WTC11 (cell line): Measurements from ENCODE around the gene FANK1. TPM values are rescaled to one million over a fixed set of nuclear protein-coding genes. Genes with fewer than 3 reads are reported as not detected.

ENCODE experiments used
- ATAC-seq: fragments of 200-7000 bp; cut with Tn5 transposase; 2 replicates; pipeline ENCODE4 v1.10.0; 2021; ENCODE audit warnings: mild to moderate bottlenecking, moderate library complexity
- CTCF ChIA-PET: fragments of 300-600 bp; sonication (Branson Sonifier 250); formaldehyde crosslinking; loops from one replicate; lab custom pipeline; 2021; ENCODE audit warnings: antibody characterized with exemption; lab: Charles Lee
- POLR2A ChIA-PET: fragments of 350-600 bp; sonication (Branson Sonifier 250); formaldehyde crosslinking; loops from one replicate; lab custom pipeline; 2021; ENCODE audit warnings: antibody characterized with exemption; lab: Charles Lee
- DNase-seq: peaks from one replicate; pipeline ENCODE4 v3.0.0; 2021; ENCODE audit warnings: low spot score
- H3K27ac Mint-ChIP-seq: 2 replicates; pipeline ENCODE4 v1.8.0; 2021; ENCODE audit warnings: mixed read lengths
- H3K27me3 Mint-ChIP-seq: 2 replicates; pipeline ENCODE4 v1.8.0; 2021; ENCODE audit warnings: low read depth, mild to moderate bottlenecking, moderate library complexity, mixed read lengths
- H3K36me3 Mint-ChIP-seq: 2 replicates; pipeline ENCODE4 v1.8.0; 2021; ENCODE audit warnings: mixed read lengths
- H3K4me1 Mint-ChIP-seq: 2 replicates; pipeline ENCODE4 v1.8.0; 2022; ENCODE audit warnings: mixed read lengths
- H3K4me3 Mint-ChIP-seq: 2 replicates; pipeline ENCODE4 v1.8.0; 2021; ENCODE audit warnings: mild to moderate bottlenecking, moderate library complexity, mixed read lengths
- H3K9me3 Mint-ChIP-seq: 2 replicates; pipeline ENCODE4 v1.8.0; 2021; ENCODE audit warnings: mixed read lengths
- ATF1 ChIP-seq: sonication (generic); formaldehyde crosslinking; IDR thresholded peaks from 2 replicates; pipeline ENCODE4 v1.8.1; 2023; ENCODE audit warnings: mild to moderate bottlenecking, moderate library complexity, missing genetic modification reagents
- EMX1 ChIP-seq: fragments of 250-450 bp; sonication (Bioruptor Pico); IDR thresholded peaks from 2 replicates; pipeline ENCODE4 v1.8.0; 2021; ENCODE audit warnings: mild to moderate bottlenecking
- JAZF1 ChIP-seq: fragments of 250-450 bp; sonication (Bioruptor Pico); IDR thresholded peaks from 2 replicates; pipeline ENCODE4 v1.9.0; 2021; ENCODE audit warnings: moderate library complexity, mild to moderate bottlenecking, inconsistent platforms
- JUN ChIP-seq: sonication (generic); formaldehyde crosslinking; IDR thresholded peaks from 2 replicates; pipeline ENCODE4 v1.8.0; 2023; ENCODE audit warnings: mild to moderate bottlenecking, missing genetic modification reagents
- OVOL2 ChIP-seq: fragments of 250-450 bp; sonication (Bioruptor Pico); IDR thresholded peaks from 2 replicates; pipeline ENCODE4 v1.9.0; 2021; ENCODE audit warnings: mild to moderate bottlenecking, borderline replicate concordance
- RELA ChIP-seq: sonication (generic); formaldehyde crosslinking; IDR thresholded peaks from 2 replicates; pipeline ENCODE4 v1.8.1; 2022; ENCODE audit warnings: missing genetic modification reagents, mild to moderate bottlenecking, borderline replicate concordance
- TP53 ChIP-seq: sonication (generic); formaldehyde crosslinking; IDR thresholded peaks from 2 replicates; pipeline ENCODE4 v1.8.1; 2023; ENCODE audit warnings: mild to moderate bottlenecking, missing genetic modification reagents
- ZBTB21 ChIP-seq: sonication (generic); formaldehyde crosslinking; IDR thresholded peaks from 2 replicates; pipeline ENCODE4 v1.8.1; 2023; ENCODE audit warnings: mild to moderate bottlenecking, missing genetic modification reagents, borderline replicate concordance
- ZNF138 ChIP-seq: sonication (generic); formaldehyde crosslinking; conservative IDR thresholded peaks from 2 replicates; pipeline ENCODE4 v1.8.1; 2022; ENCODE audit warnings: mild to moderate bottlenecking, moderate library complexity, missing genetic modification reagents
- ZNF263 ChIP-seq: sonication (generic); formaldehyde crosslinking; IDR thresholded peaks from 2 replicates; pipeline ENCODE4 v1.8.1; 2022; ENCODE audit warnings: low read depth, mild to moderate bottlenecking, moderate library complexity, missing genetic modification reagents
- total RNA-seq: library from RNA; stranded (reverse); gene quantifications from 3 replicates; pipeline ENCODE4 v1.2.3, GENCODE V29; 2021
- TF ChIP-seq, protein P1 (sequence below): sonication (generic); formaldehyde crosslinking; IDR thresholded peaks from 2 replicates; pipeline ENCODE4 v1.8.1; 2023; ENCODE audit warnings: mild to moderate bottlenecking, missing genetic modification reagents, moderate library complexity
- TF ChIP-seq, protein P2 (sequence below): sonication (generic); formaldehyde crosslinking; IDR thresholded peaks from 2 replicates; pipeline ENCODE4 v1.8.1; 2023; ENCODE audit warnings: mild to moderate bottlenecking, missing genetic modification reagents, borderline replicate concordance
- TF ChIP-seq, protein P3 (sequence below): fragments of 250-450 bp; sonication (Bioruptor Pico); conservative IDR thresholded peaks from 2 replicates; pipeline ENCODE4 v1.9.0; 2021; ENCODE audit warnings: mild to moderate bottlenecking
- TF ChIP-seq, protein P4 (sequence below): fragments of 250-450 bp; sonication (Bioruptor Pico); IDR thresholded peaks from 2 replicates; pipeline ENCODE4 v1.9.0; 2021; ENCODE audit warnings: mild to moderate bottlenecking
- TF ChIP-seq, protein P5 (sequence below): fragments of 250-450 bp; sonication (Bioruptor Pico); IDR thresholded peaks from 2 replicates; pipeline ENCODE4 v1.8.0; 2021; ENCODE audit warnings: mild to moderate bottlenecking
- TF ChIP-seq, protein P6 (sequence below): sonication (generic); formaldehyde crosslinking; IDR thresholded peaks from 2 replicates; pipeline ENCODE4 v1.8.0; 2022; ENCODE audit warnings: missing genetic modification reagents
- TF ChIP-seq, protein P7 (sequence below): sonication (generic); formaldehyde crosslinking; IDR thresholded peaks from 2 replicates; pipeline ENCODE4 v1.8.1; 2023; ENCODE audit warnings: mild to moderate bottlenecking, missing genetic modification reagents

Gene FANK1
- total RNA-seq, 1 experiment from 2014 or later, result 3.4 TPM

DNA sequence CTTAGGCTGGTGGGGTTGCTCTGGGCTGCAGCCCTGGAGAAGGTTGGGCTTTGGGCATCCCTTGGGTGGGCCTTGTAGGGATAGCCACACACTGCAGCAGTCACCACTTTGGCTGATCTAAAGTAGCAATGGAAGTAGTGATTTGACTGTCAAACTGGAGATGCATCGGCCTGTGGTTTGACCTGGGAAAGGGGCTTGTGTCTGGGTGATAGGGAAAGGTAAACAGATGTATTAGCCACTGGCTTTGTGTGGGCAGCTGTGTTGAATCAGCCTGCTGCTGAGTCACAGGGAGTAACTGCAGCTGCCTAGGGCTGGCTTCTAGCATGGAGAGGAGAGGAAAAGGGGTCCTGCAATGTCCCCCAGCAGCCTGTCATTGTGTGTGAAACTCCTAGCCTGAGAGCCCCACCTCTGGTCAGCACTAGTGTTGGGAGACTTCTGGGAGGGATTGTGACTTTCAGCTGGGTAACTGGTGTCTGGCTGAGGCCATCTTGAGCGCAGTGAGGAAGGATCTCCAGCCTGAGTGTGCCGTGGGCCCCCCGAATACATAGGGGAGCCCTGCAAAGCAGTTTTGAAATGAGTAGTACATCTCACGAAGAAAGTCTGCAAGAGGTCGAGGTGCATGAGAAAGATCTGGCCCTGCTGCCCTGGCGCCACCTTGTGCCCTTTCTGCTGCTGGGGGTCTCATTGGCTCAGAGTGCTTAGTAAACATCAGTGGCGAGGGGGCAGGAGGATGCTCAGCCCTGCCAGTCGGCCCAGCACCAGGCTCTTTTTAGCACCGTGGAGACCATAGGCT lies 117.3 kb downstream of the FANK1 start (continued):
- TF ChIP-seq, protein P1, sequence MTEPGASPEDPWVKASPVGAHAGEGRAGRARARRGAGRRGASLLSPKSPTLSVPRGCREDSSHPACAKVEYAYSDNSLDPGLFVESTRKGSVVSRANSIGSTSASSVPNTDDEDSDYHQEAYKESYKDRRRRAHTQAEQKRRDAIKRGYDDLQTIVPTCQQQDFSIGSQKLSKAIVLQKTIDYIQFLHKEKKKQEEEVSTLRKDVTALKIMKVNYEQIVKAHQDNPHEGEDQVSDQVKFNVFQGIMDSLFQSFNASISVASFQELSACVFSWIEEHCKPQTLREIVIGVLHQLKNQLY (CRISPR knock-in tag), result no peak
- no peak for TF ChIP-seq ATF1 (CRISPR knock-in tag)

DNA sequence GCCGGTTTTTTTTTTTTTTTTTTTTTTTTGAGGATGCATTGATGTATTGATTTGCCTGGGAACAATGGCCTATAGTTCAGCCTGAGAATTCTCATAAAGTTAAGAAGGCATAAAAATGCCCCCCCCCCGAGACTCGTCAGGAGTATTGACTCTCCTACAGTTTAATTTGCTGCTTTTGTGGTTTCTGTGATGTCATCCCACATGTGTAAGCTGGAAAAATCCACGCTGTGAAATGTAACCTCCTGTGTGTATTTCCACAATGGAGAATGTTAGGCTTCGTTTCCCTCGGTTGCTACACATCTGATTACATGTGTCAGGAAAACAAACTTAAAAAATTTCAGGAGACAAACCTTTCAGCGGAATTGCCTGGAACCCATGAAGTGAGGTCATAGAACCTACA lies 117.9 kb downstream of the FANK1 start:
- POLR2A ChIA-PET, result no interaction called here
- no peaks in the 10 kb centered on the region; the same call in 1 of the 2 replicates for H3K4me1 Mint-ChIP-seq
- CTCF ChIA-PET, result no interaction called here
- DNase-seq, result no peak
- TF ChIP-seq EMX1 (no peak), ZBTB21 (CRISPR knock-in tag) (no peak), ZNF263 (CRISPR knock-in tag) (no peak), JAZF1 (CRISPR knock-in tag) (no peak), RELA (CRISPR knock-in tag) (no peak), ATF1 (CRISPR knock-in tag) (no peak), OVOL2 (no peak), ZNF138 (no peak), TP53 (CRISPR knock-in tag) (no peak), JUN (no peak)
- TF ChIP-seq, protein P2, sequence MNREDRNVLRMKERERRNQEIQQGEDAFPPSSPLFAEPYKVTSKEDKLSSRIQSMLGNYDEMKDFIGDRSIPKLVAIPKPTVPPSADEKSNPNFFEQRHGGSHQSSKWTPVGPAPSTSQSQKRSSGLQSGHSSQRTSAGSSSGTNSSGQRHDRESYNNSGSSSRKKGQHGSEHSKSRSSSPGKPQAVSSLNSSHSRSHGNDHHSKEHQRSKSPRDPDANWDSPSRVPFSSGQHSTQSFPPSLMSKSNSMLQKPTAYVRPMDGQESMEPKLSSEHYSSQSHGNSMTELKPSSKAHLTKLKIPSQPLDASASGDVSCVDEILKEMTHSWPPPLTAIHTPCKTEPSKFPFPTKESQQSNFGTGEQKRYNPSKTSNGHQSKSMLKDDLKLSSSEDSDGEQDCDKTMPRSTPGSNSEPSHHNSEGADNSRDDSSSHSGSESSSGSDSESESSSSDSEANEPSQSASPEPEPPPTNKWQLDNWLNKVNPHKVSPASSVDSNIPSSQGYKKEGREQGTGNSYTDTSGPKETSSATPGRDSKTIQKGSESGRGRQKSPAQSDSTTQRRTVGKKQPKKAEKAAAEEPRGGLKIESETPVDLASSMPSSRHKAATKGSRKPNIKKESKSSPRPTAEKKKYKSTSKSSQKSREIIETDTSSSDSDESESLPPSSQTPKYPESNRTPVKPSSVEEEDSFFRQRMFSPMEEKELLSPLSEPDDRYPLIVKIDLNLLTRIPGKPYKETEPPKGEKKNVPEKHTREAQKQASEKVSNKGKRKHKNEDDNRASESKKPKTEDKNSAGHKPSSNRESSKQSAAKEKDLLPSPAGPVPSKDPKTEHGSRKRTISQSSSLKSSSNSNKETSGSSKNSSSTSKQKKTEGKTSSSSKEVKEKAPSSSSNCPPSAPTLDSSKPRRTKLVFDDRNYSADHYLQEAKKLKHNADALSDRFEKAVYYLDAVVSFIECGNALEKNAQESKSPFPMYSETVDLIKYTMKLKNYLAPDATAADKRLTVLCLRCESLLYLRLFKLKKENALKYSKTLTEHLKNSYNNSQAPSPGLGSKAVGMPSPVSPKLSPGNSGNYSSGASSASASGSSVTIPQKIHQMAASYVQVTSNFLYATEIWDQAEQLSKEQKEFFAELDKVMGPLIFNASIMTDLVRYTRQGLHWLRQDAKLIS, result no peak
- TF ChIP-seq, protein P3, sequence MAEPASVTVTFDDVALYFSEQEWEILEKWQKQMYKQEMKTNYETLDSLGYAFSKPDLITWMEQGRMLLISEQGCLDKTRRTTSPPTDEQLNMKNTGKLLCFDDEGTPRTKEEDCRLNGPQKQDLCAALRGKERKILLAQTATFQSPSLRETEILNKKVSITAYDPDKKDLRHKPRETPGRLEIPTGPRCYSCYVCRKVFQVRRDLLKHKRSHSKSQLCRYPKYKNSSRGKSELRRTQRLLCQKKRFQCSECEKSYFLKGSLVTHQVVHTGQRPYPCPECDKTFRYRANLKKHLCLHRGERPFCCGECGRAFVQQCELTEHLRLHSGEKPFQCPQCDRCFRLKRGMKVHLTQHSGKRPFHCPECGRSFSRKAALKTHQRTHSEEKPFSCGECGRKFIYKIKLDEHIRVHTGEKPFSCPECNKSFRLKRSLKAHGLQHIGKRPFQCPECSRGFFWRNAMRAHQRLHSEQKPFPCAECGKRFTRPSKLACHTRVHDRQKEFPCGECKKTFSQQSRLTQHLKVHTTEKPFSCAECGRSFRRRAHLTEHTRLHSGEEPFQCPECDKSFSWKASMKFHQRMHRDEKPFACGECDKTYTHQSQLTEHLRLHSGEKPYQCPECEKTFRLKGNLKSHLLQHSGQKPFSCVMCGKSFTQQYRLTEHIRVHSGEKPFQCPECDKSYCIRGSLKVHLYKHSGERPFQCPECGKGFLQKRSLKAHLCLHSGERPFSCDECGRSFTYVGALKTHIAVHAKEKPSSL (CRISPR knock-in tag), result no peak
- TF ChIP-seq, protein P4, sequence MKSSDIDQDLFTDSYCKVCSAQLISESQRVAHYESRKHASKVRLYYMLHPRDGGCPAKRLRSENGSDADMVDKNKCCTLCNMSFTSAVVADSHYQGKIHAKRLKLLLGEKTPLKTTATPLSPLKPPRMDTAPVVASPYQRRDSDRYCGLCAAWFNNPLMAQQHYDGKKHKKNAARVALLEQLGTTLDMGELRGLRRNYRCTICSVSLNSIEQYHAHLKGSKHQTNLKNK, result no peak
- TF ChIP-seq, protein P5, sequence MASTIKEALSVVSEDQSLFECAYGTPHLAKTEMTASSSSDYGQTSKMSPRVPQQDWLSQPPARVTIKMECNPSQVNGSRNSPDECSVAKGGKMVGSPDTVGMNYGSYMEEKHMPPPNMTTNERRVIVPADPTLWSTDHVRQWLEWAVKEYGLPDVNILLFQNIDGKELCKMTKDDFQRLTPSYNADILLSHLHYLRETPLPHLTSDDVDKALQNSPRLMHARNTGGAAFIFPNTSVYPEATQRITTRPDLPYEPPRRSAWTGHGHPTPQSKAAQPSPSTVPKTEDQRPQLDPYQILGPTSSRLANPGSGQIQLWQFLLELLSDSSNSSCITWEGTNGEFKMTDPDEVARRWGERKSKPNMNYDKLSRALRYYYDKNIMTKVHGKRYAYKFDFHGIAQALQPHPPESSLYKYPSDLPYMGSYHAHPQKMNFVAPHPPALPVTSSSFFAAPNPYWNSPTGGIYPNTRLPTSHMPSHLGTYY, result no peak
- TF ChIP-seq, protein P6, sequence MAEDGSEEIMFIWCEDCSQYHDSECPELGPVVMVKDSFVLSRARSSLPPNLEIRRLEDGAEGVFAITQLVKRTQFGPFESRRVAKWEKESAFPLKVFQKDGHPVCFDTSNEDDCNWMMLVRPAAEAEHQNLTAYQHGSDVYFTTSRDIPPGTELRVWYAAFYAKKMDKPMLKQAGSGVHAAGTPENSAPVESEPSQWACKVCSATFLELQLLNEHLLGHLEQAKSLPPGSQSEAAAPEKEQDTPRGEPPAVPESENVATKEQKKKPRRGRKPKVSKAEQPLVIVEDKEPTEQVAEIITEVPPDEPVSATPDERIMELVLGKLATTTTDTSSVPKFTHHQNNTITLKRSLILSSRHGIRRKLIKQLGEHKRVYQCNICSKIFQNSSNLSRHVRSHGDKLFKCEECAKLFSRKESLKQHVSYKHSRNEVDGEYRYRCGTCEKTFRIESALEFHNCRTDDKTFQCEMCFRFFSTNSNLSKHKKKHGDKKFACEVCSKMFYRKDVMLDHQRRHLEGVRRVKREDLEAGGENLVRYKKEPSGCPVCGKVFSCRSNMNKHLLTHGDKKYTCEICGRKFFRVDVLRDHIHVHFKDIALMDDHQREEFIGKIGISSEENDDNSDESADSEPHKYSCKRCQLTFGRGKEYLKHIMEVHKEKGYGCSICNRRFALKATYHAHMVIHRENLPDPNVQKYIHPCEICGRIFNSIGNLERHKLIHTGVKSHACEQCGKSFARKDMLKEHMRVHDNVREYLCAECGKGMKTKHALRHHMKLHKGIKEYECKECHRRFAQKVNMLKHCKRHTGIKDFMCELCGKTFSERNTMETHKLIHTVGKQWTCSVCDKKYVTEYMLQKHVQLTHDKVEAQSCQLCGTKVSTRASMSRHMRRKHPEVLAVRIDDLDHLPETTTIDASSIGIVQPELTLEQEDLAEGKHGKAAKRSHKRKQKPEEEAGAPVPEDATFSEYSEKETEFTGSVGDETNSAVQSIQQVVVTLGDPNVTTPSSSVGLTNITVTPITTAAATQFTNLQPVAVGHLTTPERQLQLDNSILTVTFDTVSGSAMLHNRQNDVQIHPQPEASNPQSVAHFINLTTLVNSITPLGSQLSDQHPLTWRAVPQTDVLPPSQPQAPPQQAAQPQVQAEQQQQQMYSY (CRISPR knock-in tag), result no peak
- TF ChIP-seq, protein P7, sequence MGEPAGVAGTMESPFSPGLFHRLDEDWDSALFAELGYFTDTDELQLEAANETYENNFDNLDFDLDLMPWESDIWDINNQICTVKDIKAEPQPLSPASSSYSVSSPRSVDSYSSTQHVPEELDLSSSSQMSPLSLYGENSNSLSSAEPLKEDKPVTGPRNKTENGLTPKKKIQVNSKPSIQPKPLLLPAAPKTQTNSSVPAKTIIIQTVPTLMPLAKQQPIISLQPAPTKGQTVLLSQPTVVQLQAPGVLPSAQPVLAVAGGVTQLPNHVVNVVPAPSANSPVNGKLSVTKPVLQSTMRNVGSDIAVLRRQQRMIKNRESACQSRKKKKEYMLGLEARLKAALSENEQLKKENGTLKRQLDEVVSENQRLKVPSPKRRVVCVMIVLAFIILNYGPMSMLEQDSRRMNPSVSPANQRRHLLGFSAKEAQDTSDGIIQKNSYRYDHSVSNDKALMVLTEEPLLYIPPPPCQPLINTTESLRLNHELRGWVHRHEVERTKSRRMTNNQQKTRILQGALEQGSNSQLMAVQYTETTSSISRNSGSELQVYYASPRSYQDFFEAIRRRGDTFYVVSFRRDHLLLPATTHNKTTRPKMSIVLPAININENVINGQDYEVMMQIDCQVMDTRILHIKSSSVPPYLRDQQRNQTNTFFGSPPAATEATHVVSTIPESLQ (CRISPR knock-in tag), result no peak
- H3K27me3 Mint-ChIP-seq, result peaks cover 2% of the 10 kb centered on the region; the same call in 1 of the 2 replicates
- H3K36me3 Mint-ChIP-seq, result no peaks in the 10 kb centered on the region
- no peak overlapping the region for H3K27ac Mint-ChIP-seq
- no peak overlapping the region for H3K4me3 Mint-ChIP-seq
- no peak for ATAC-seq
- peaks cover 4% of the 10 kb centered on the region for H3K9me3 Mint-ChIP-seq
